CD4-positive, CD25-positive, alpha-beta regulatory T cell (primary cell): ENCODE data around the gene GLRA3. TPM values are rescaled to one million over a fixed set of nuclear protein-coding genes. Genes with fewer than 3 reads are reported as not detected.

Experiments
- ATAC-seq, 2 donors: fragments of 150-1000 bp; cut with Tn5 transposase; one replicate each; pipeline ENCODE4 v1.10.0; 2021; ENCODE audit warnings: low read depth in 2 of 2, moderate number of reproducible peaks in 2 of 2, moderate library complexity in 1 of 2
- DNase-seq, 3 donors: peaks; one replicate each; pipeline versions ENCODE4 v3.0.0 to v3.0.0-alpha.2; 2012 to 2022; ENCODE audit warnings: mixed read lengths in 1 of 3
- H3K27ac ChIP-seq: one replicate; pipeline ENCODE4 v1.7.0; 2013; ENCODE audit warnings: mild to moderate bottlenecking, low read length; ENCODE audit not compliant: insufficient read depth, poor library complexity, severe bottlenecking
- H3K27me3 ChIP-seq: one replicate; pipeline ENCODE4 v1.7.0; 2013; ENCODE audit warnings: low read length; ENCODE audit not compliant: control insufficient read depth, insufficient read depth
- H3K36me3 ChIP-seq: one replicate; pipeline ENCODE4 v1.7.0; 2013; ENCODE audit warnings: mild to moderate bottlenecking, low read length, moderate library complexity; ENCODE audit not compliant: control insufficient read depth, insufficient read depth
- H3K4me1 ChIP-seq: 2 replicates; pipeline ENCODE4 v1.7.0; 2013; ENCODE audit warnings: mild to moderate bottlenecking, low read length; ENCODE audit not compliant: insufficient read depth, control insufficient read depth, poor library complexity, severe bottlenecking
- H3K4me3 ChIP-seq: one replicate; pipeline ENCODE4 v1.7.0; 2013; ENCODE audit warnings: low read depth, mild to moderate bottlenecking, low read length, moderate library complexity
- H3K9me3 ChIP-seq, 2 experiments: 1 replicate in 1 of 2; 2 replicates in 1 of 2; pipeline ENCODE4 v1.7.0; 2013; ENCODE audit warnings: low read length in 2 of 2, mild to moderate bottlenecking in 1 of 2, moderate library complexity in 1 of 2; ENCODE audit not compliant: control insufficient read depth in 2 of 2
- H3K27ac Mint-ChIP-seq, 3 donors: one replicate each; pipeline ENCODE4 v1.8.0; 2020 to 2022; ENCODE audit warnings: mild to moderate bottlenecking in 3 of 3, mixed read lengths in 3 of 3, moderate library complexity in 2 of 3
- H3K27me3 Mint-ChIP-seq: one replicate; pipeline ENCODE4 v1.8.0; 2022; ENCODE audit warnings: mild to moderate bottlenecking, mixed read lengths
- H3K36me3 Mint-ChIP-seq: one replicate; pipeline ENCODE4 v1.8.0; 2020; ENCODE audit warnings: mixed read lengths
- H3K4me1 Mint-ChIP-seq, 4 donors: one replicate each; pipeline ENCODE4 v1.8.0; 2020 to 2022; ENCODE audit warnings: mixed read lengths in 4 of 4, mild to moderate bottlenecking in 1 of 4
- H3K4me3 Mint-ChIP-seq, 4 donors: one replicate each; pipeline ENCODE4 v1.8.0; 2020 to 2022; ENCODE audit warnings: mild to moderate bottlenecking in 4 of 4, mixed read lengths in 4 of 4, moderate library complexity in 3 of 4
- H3K9me3 Mint-ChIP-seq, 7 donors: one replicate each; pipeline ENCODE4 v1.8.0; 2020 to 2022; ENCODE audit warnings: mixed read lengths in 7 of 7, mild to moderate bottlenecking in 3 of 7, moderate library complexity in 2 of 7
- polyA plus RNA-seq, 4 donors: library from polyadenylated mRNA; unstranded; fragments of 300-500 nt; fragmentation: Illumina TruSeq; gene quantifications; one replicate each; pipeline ENCODE4 v1.2.3, GENCODE V29; 2021
- total RNA-seq: library from RNA; stranded (reverse); gene quantifications from one replicate; pipeline ENCODE4 v1.2.3, GENCODE V29; 2022

GLRA3 gene
- total and polyA plus RNA-seq, 5 donors from 2014 or later, result not detected

GRCh38 chr4:174628191-174628590 lies 200.9 kb downstream of the GLRA3 start:
- DNase-seq, result no peak
- Mint-ChIP-seq H3K27me3 (no peaks in the 10 kb centered on the region), H3K36me3 (no peaks in the 10 kb centered on the region), H3K4me1 (peaks cover 0 to 8% (median 4%) of the 10 kb centered on the region in 4 donors), H3K9me3 (peaks cover 0 to 2% (median 0%) of the 10 kb centered on the region in 7 donors), H3K4me3 (no peak overlapping the region), H3K27ac (no peak overlapping the region)
- Histone ChIP-seq H3K9me3 (no peaks in the 10 kb centered on the region), H3K4me3 (no peak overlapping the region), H3K27me3 (no peaks in the 10 kb centered on the region), H3K4me1 (no peaks in the 10 kb centered on the region), H3K27ac (no peak overlapping the region), H3K36me3 (no peaks in the 10 kb centered on the region)
- ATAC-seq, result no peak

GRCh38 chr4:174627473-174627872 lies 201.6 kb downstream of the GLRA3 start:
- no peak overlapping the region for H3K4me3 ChIP-seq
- Mint-ChIP-seq H3K4me3 (no peak overlapping the region), H3K4me1 (peaks cover 0 to 8% (median 4%) of the 10 kb centered on the region in 4 donors), H3K36me3 (no peaks in the 10 kb centered on the region), H3K9me3 (peaks cover 0 to 2% (median 0%) of the 10 kb centered on the region in 7 donors), H3K27ac (no peak overlapping the region), H3K27me3 (no peaks in the 10 kb centered on the region)
- H3K4me1 ChIP-seq, result no peaks in the 10 kb centered on the region
- ATAC-seq (no peak), DNase-seq (no peak)
- H3K27me3 ChIP-seq, result no peaks in the 10 kb centered on the region
- no peaks in the 10 kb centered on the region for H3K36me3 ChIP-seq
- no peak overlapping the region for H3K27ac ChIP-seq
- H3K9me3 ChIP-seq, result no peaks in the 10 kb centered on the region

- Histone ChIP-seq H3K27me3 (no peaks in the 10 kb centered on the region), H3K27ac (no peak overlapping the region), H3K4me1 (no peaks in the 10 kb centered on the region), H3K9me3 (no peaks in the 10 kb centered on the region), H3K4me3 (no peak overlapping the region), H3K36me3 (no peaks in the 10 kb centered on the region)
- Mint-ChIP-seq H3K4me1 (peaks cover 0 to 4% (median 0%) of the 10 kb centered on the region in 4 donors), H3K27ac (no peak overlapping the region), H3K9me3 (peaks cover 0 to 2% (median 0%) of the 10 kb centered on the region in 7 donors), H3K27me3 (no peaks in the 10 kb centered on the region), H3K36me3 (no peaks in the 10 kb centered on the region), H3K4me3 (no peak overlapping the region)
- ATAC-seq (no peak), DNase-seq (no peak)
Measured at GRCh38 chr4:174626342-174627008, 202.6 kb downstream of the GLRA3 start.

GRCh38 chr4:174616661-174617060 lies 212.4 kb downstream of the GLRA3 start:
- H3K4me1 Mint-ChIP-seq, result peaks cover 0 to 2% (median under 1%) of the 10 kb centered on the region in 4 donors
- no peaks in the 10 kb centered on the region for H3K36me3 ChIP-seq
- no peaks in the 10 kb centered on the region for H3K9me3 ChIP-seq
- no peak overlapping the region for H3K4me3 Mint-ChIP-seq
- H3K27ac Mint-ChIP-seq, result no peak overlapping the region
- no peak overlapping the region for H3K27ac ChIP-seq
- ATAC-seq, result no peak
- no peaks in the 10 kb centered on the region for H3K27me3 ChIP-seq
- H3K4me3 ChIP-seq, result no peak overlapping the region
- no peaks in the 10 kb centered on the region for H3K4me1 ChIP-seq
- DNase-seq, result no peak
- peaks cover 0 to 7% (median 4%) of the 10 kb centered on the region in 7 donors for H3K9me3 Mint-ChIP-seq
- H3K36me3 Mint-ChIP-seq, result no peaks in the 10 kb centered on the region
- no peaks in the 10 kb centered on the region for H3K27me3 Mint-ChIP-seq

- H3K4me1 Mint-ChIP-seq, result peaks cover 0 to 2% (median under 1%) of the 10 kb centered on the region in 4 donors
- no peaks in the 10 kb centered on the region for H3K36me3 Mint-ChIP-seq
- H3K27me3 Mint-ChIP-seq, result no peaks in the 10 kb centered on the region
- Histone ChIP-seq H3K36me3 (no peaks in the 10 kb centered on the region), H3K4me1 (no peaks in the 10 kb centered on the region), H3K9me3 (no peaks in the 10 kb centered on the region), H3K27ac (no peak overlapping the region), H3K27me3 (no peaks in the 10 kb centered on the region), H3K4me3 (no peak overlapping the region)
- ATAC-seq, result no peak
- H3K9me3 Mint-ChIP-seq, result peaks cover 0 to 7% (median 3%) of the 10 kb centered on the region in 7 donors
- H3K4me3 Mint-ChIP-seq, result no peak overlapping the region
- DNase-seq, result no peak
- no peak overlapping the region for H3K27ac Mint-ChIP-seq
Measured at GRCh38 chr4:174613979-174614378, 215.1 kb downstream of the GLRA3 start.

GRCh38 chr4:174611792-174612191 lies 217.3 kb downstream of the GLRA3 start:
- no peak overlapping the region for H3K4me3 Mint-ChIP-seq
- H3K9me3 Mint-ChIP-seq, result peaks cover 0 to 7% (median 3%) of the 10 kb centered on the region in 7 donors
- no peak overlapping the region for H3K27ac Mint-ChIP-seq
- peaks cover 0 to 2% (median 0%) of the 10 kb centered on the region in 4 donors for H3K4me1 Mint-ChIP-seq
- H3K27ac ChIP-seq, result no peak overlapping the region
- DNase-seq, result no peak
- no peaks in the 10 kb centered on the region for H3K27me3 Mint-ChIP-seq
- no peak for ATAC-seq
- H3K9me3 ChIP-seq, result no peaks in the 10 kb centered on the region
- no peaks in the 10 kb centered on the region for H3K27me3 ChIP-seq
- H3K4me3 ChIP-seq, result no peak overlapping the region
- no peaks in the 10 kb centered on the region for H3K36me3 ChIP-seq
- H3K4me1 ChIP-seq, result no peaks in the 10 kb centered on the region
- no peaks in the 10 kb centered on the region for H3K36me3 Mint-ChIP-seq

- no peak overlapping the region for H3K4me3 Mint-ChIP-seq
- H3K27me3 Mint-ChIP-seq, result no peaks in the 10 kb centered on the region
- Histone ChIP-seq H3K27ac (no peak overlapping the region), H3K4me1 (no peaks in the 10 kb centered on the region), H3K4me3 (no peak overlapping the region), H3K27me3 (no peaks in the 10 kb centered on the region), H3K36me3 (no peaks in the 10 kb centered on the region), H3K9me3 (no peaks in the 10 kb centered on the region)
- peaks cover 0 to 10% (median 2%) of the 10 kb centered on the region in 4 donors for H3K4me1 Mint-ChIP-seq
- no peak overlapping the region for H3K27ac Mint-ChIP-seq
- H3K36me3 Mint-ChIP-seq, result no peaks in the 10 kb centered on the region
- ATAC-seq, result no peak
- H3K9me3 Mint-ChIP-seq, result peaks cover 0 to 6% (median 1%) of the 10 kb centered on the region in 7 donors
- no peak for DNase-seq
Measured at GRCh38 chr4:174607792-174608191, 221.3 kb downstream of the GLRA3 start.

- peaks cover 0 to 10% (median 2%) of the 10 kb centered on the region in 4 donors for H3K4me1 Mint-ChIP-seq
- H3K9me3 Mint-ChIP-seq, result peaks cover 0 to 5% (median 1%) of the 10 kb centered on the region in 7 donors
- no peak overlapping the region for H3K4me3 ChIP-seq
- H3K27me3 Mint-ChIP-seq, result no peaks in the 10 kb centered on the region
- no peaks in the 10 kb centered on the region for H3K27me3 ChIP-seq
- no peaks in the 10 kb centered on the region for H3K9me3 ChIP-seq
- no peak overlapping the region for H3K4me3 Mint-ChIP-seq
- no peaks in the 10 kb centered on the region for H3K4me1 ChIP-seq
- H3K27ac Mint-ChIP-seq, result peak overlapping the region in 1 of 3 donors; percentile 4
- H3K36me3 Mint-ChIP-seq, result no peaks in the 10 kb centered on the region
- H3K36me3 ChIP-seq, result no peaks in the 10 kb centered on the region
- DNase-seq (peak in 2 of 3 donors; percentile 21 to 48), ATAC-seq (peak; percentile 57 to 73)
- H3K27ac ChIP-seq, result peak overlapping the region; percentile 68
Measured at GRCh38 chr4:174604198-174604597, 224.8 kb downstream of the GLRA3 start.
